IPS-11a (cell line): Measurements from ENCODE around the gene WDR82.

Experiments
- H3K4me3 ChIP-seq: one replicate; pipeline ENCODE4 v1.5.1; 2013; ENCODE audit warnings: low read depth, low read length, control low read depth

WDR82 gene

GRCh38 chr3:52278510-52279069 is at the start of gene WDR82:
Gene WDR82 (minus strand): TSS chr3:52278649. CDS start chr3:52278361, 288 bp downstream.
- peak within 1 kb of the TSS; percentile 97 for H3K4me3 ChIP-seq

- no peak overlapping the region for H3K4me3 ChIP-seq
These were observed 49.2 kb upstream of the WDR82 start for GRCh38 chr3:52327486-52328290.

DNA sequence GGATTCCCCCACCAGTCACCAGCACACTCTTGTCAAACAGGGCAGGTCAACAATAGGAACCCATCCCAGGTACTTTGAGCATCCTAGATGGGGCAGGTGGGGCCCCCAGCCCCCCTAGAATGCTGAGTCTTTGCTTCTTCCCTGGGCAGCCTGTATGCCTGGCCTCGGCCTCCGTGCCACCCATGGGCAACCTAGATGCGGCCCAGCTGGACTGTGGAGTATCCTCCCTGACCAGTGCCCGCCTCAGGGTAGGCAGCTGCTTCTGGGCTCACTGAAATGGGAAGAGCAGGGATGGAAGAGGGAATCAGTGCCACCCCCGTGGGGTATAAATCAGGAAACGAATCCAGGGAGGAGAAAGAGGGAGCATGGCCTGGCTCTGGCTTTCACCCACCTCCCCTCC is 48.5 kb upstream of the WDR82 start:
- no peak overlapping the region for H3K4me3 ChIP-seq

GRCh38 chr3:52325686-52326085 is 47.2 kb upstream of the WDR82 start:
- no peak overlapping the region for H3K4me3 ChIP-seq

DNA sequence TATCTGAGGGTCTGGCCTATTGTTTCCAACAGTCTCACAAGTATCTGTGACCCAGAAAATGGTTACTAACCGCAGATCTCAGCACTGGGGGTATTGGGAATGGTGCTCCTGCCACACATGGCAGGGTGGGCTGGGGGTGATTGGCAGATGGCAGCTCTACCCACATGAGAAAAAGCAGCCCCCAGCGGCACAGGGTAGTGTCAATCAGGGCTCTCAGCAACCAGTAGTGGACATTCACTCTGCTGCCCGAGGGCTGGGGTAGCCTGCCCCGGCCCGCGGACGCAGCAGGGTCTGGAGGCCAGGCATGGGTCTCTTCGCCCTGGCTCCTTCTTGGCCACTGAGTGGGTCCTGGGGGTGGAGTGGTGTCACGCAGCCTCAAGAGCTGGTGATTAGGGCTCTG is 46.2 kb upstream of the WDR82 start:
- H3K4me3 ChIP-seq: no peak overlapping the region

- H3K4me3 ChIP-seq: no peak overlapping the region
These were observed 45.3 kb upstream of the WDR82 start for GRCh38 chr3:52323526-52324295.

DNA sequence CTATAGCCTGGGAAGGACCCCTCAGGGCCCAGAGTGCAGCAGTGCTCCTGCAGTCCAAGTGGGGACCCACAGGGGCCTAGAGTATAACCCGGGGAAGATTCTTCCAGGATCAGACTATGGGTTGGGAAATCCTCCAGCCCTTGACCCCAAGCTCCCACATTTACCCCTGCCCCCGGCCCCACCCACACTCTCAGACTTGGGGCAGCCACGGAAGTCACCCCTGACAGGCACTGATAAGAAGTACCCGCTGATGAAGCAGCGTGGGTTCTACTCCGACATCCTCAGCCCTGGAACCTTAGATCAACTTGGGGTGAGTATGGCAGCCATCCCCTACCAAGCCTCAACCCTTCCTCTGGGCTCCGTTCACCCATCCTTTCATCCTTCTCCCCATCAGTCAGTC is 44.0 kb upstream of the WDR82 start:
- no peak overlapping the region for H3K4me3 ChIP-seq

- no peak overlapping the region for H3K4me3 ChIP-seq
These were observed 43.0 kb upstream of the WDR82 start for GRCh38 chr3:52321481-52321880.

DNA sequence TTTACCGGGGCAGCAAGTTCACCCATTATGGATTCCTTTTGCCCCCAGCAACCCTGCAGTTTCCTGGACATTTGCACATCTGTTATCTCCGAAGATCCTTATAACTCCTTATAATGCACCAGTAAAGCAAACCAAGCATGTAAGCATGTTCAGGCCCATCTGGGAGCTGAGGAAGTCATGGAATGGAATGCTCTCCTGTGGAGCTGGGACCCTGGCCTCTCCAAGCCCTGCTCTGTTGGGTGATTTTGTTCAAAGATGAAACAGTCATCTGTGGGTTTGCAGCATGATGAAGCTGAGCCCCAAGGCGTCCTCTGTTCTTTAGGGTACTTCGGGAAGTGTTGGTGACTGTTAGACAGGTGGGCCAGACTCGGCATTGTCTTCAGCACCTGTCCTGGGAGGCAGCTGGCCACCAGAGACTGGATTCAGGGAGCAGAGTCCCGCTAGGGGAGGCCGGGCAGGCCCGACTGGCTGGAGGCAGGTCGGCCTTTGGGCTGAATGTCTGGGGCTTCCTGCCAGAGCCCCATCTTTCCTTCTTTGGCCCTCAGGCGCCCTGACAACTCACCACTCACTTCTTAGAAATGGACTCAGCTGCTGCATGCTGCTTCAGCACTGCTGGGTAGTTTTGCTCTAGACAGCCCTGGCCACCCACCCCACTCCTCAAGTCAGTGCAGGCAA is 41.6 kb upstream of the WDR82 start:
- no peak overlapping the region for H3K4me3 ChIP-seq

DNA sequence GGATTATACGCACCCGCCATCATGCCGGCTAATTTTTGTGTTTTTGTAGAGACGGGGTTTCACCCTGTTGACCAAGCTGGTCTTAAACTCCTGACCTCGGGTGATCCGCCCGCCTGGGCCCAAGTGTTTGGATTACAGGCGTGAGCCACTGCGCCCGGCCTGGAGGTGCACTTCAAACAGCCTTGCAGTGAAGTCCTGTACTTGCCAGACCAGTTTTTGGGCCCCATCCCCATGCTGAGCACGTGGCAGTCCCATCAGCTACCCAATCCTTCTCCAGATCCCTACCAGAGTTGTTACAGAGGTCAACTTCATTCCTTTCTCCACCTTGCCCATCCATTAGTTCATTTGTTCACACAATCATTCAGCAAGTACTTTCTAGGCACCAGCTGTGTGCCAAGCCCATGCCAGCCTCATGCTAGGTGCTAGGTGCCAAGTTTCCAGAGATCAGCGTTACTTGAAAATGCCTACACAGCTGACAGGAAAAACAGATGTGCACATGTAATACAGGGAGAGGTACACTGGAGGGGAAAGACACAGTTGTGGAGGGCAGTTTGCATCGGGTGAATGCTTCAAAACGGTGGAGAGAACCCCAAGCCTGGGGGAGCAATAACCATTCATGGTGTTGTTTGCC is 39.9 kb upstream of the WDR82 start:
- no peak overlapping the region for H3K4me3 ChIP-seq

DNA sequence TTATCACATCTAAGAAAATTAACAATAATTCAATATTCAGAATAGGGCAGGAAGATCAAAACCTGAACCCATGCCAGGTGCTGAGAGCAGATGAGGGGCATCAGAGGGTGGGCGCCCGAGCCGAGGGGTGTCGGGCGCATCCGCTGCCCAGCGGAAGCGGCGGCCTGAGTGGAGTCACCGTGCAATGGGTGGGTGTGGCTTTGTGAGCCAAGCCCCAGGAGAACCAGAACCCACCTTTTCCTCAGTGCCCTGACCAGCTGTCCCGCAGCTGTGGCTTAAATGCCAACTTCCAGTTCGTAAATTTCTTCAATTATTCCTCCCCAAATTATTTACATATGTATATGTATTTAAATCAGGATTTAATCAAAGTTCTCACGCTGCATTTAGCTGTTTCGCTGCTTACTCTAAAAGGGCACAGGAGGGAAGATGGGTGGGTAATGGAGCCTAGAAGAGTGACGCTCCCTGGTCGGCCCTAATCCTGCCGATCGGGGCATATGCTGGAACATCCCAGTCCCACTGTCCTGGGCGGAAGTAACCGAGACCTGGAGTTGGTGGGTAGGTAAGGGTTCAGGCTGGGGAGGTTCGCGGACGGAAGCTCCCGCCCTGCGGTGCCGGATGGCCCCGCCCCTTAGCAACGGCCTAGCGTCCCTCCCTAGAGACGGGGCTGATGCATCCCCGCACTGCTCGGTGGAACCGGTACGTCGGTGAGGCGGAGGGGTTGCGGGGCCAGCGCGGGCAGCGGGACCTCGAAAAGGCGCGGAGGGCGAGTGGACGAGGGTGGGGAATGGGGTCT is 39.0 kb upstream of the WDR82 start:
- H3K4me3 ChIP-seq: peak overlapping the region; percentile 41

GRCh38 chr3:52315977-52316764 is 37.7 kb upstream of the WDR82 start, which contains the start of gene DNAH1:
Gene DNAH1 (plus strand): TSS chr3:52316319. CDS start chr3:52322443, 6,124 bp downstream.
- H3K4me3 ChIP-seq: no peak within 1 kb of the TSS

DNA sequence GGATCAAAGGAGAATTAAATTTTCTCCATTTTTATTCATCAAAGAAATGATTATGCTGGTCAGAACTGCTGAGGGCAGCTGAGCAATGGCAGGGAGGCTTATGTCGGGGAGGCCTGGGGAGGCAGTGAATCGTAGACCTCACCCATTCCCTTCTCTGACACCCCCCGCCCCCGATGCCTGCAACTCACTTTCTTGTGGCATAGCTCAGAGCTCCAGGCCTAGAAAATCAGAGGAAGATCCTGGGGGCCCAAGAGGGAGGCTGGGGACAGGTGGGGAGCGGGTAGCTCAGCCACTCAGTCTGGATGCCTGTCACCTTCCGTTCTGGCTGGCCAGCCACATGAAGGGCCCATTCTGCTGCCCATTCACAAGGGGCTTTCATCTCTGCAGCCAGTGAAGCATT is 36.6 kb upstream of the WDR82 start:
- no peak overlapping the region for H3K4me3 ChIP-seq

- no peak overlapping the region for H3K4me3 ChIP-seq
These were observed 36.0 kb upstream of the WDR82 start for GRCh38 chr3:52314489-52314888.

DNA sequence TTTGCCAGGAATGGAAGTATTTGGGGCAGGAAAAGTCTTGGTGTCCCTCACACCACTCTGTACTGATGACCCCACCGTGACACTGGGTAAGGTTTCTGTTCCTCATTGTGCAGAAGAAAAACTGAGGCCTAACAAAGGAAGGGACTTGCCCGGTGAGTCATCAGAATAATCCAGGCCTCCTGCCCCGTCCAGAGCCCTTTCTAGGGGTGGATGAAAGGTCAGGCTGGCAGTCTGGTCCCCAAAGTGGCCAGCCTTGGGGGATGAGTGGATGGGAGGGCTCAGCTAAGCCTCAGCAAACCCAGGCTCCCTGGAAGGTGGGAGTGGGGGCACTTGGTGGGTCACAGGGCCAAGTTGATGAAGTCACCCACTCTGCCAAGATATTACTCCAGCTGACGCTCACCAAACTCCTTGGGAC is 35.3 kb upstream of the WDR82 start:
- no peak overlapping the region for H3K4me3 ChIP-seq

- no peak overlapping the region for H3K4me3 ChIP-seq
These were observed 34.8 kb upstream of the WDR82 start for GRCh38 chr3:52313188-52313773.

GRCh38 chr3:52311576-52312119 is 33.2 kb upstream of the WDR82 start:
- H3K4me3 ChIP-seq: no peak overlapping the region

- no peak overlapping the region for H3K4me3 ChIP-seq
These were observed 32.6 kb upstream of the WDR82 start for GRCh38 chr3:52310861-52311575.
